ENCODE measurements around the gene TMEM11.
A peak's percentile ranks its signal among the peaks of the same experiment; 100 is the strongest.
"Not testable (repeated sequence)": the region's sequence is repeated elsewhere in the genome, so short reads cannot be mapped to it uniquely, and the experiment has no call there.

TMEM11 gene

DNA sequence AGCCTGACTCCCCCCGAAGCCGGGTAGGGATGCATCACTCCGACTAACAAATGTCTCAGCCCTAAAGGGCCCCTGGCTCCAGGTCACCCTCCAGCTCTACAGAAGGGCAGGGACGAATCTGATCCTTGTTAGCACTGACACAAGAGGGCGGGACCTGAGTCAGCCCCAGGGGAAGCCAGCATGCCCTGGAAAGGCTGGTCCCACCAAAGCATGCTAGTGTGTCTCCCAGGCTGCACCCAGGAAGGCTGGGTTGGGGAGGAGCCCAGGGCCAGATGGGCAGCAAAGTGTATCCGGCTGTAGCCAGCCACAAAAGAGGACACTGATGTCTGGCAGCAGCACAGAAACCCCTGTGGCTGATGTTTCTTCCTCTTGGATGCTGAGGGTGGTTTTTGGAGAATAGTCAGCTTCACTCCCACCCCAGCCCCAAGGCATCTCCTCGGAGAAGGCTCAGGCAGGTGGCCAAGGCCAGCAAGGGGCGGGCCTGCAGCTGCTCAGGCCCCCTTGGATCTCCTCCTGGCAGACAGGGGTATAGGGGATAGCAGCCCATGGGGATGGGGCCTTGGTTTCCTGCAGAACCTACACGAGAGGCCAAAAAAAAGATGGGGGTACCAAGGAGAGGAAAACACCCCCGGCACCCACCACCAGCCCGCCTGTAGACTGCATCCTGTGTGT, 28.2 kb upstream of the TMEM11 start:
- no peak for DNase-seq (ENCODE audit: low spot score)

DNA sequence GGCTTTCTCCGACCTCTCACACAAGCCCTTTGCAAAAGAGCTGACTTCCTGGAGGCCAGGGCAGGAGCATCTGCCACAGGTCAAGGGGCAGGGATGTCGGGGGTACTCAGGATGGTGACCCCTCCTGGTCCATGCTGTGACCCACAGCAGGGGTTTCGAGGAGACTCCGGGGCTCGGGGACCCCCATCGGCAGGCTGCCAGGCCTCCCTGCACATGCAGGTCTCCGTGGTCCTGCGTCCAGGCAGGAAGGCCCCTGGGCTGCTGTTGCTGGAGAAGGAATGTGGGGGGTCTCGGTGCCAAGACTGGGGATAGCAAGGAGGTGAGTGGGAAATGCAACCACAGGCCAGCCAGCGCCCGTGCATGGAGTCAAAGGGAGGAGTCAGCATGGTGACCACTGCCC, 27.6 kb upstream of the TMEM11 start:
- no peak for DNase-seq (ENCODE audit: low spot score)

DNA sequence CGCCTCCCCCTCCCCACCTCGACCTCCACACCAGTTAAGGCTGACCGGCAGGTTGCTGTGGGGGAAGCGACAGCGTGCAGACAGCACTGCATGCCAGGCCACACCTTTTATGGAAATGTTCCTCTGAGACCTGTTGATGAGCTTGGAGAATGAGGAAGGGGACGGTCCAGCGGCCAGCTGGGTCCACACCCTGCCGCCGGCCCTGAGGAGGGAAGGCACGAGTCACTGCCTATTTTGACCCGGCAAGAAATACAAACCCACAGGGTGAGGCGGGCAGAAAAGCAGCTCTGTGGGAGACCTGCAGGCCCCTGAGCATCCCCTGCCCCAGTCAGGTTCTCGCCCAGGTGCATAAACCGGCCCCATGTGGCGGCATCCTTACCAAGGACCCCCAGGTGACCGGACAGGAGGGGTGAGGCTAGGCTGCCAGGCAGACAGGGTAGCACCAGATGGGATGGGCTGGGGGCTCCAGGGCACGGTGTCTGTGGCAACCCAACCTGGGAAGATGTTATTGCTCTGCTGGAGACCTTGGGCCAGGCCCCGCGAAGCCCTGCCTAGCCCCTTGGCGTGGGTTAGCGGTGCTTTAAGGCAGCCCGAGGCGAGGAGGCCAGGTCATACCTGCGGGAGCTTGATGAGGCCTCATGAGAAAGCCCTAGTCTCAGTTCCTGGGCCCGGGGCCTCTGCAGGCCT, 26.6 kb upstream of the TMEM11 start:
- DNase-seq (ENCODE audit: low spot score): peak; percentile 59

DNA sequence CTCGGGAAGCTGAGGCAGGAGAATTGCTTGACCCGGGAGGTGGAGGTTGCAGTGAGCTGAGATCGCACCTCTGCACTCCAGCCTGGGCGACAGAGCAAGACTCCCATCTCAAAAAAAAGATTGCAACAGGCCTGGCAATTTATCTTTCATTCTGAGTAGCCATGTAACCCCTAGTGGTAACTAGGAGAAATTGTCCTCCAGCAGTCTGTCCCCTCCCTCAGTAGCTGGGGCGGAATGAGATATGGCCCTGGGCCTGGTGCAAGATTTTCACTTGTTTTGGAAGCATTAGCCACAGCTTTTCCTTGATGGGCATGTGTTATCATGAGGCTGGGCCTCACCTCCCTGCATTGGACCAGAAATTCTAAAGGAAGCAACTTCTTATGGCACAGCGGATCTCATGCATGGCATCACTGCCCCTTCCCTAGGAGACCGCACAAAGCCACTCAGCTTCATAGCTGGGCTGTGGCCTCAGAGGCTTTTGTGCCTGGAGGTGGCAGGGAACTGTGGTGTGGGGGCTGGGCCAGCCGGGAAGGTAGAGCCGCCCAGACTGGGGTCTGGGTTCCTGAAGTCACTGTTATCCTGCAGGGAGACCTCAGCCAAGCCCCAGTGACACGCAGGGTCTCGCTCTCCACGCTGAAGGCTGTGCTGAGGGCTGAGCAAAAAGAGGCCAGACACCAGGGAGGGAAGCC, 25.9 kb upstream of the TMEM11 start:
- peak; percentile 68 for DNase-seq (ENCODE audit: low spot score)

DNA sequence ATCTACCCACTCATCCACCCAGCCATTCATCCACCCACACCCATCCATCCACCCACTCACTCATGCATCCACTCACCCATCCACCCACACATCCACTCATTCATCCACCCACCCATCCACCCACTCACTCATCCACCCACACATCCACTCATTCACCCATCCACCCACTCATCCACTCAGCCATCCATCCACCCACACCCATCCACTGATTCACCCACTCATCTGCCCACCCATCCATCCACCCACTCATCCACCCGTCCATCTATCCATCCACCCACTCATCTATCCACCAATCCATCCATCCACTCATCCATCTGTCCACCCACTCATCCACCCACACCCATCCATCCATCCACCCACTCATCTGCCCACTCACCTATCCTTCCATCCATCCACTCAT, 22.0 kb upstream of the TMEM11 start:
- DNase-seq (ENCODE audit: low spot score): no peak

DNA sequence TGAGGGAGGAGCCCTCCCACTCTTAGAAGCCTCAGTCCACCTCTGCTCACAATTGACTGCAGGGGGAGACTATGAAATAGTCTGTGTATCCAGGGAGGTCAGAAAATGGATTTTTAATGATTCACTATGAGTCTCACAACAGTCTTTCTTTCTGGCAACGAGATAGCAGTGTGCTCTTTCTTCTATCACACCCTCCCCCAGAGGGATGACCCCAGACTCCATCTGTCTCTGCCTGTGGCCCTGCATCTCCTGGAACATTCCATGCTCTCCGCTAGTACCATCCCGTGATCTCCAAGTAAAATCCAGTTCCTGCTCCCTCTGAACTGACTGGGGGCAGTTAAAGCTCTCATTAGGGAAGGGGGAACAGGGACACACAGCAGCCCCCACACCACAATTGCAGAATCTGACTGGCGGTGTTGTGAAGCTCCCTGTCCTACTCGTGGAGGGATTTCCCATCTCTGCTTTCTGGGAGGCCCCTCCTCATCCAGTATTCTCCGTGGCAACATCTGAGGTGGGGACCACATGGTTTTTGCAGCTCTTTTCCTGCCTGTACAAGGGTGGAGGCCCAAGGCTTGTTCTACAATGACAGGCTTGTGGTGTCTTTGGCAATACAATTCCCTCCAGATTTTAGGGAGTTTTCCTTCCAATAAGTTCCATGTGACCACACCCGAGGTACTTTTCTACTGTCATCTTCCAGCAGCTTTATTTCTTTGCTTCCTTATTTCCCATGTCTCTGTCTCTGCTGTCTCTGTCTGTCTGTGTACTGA, 19.8 kb upstream of the TMEM11 start:
- DNase-seq (ENCODE audit: low spot score): no peak

DNA sequence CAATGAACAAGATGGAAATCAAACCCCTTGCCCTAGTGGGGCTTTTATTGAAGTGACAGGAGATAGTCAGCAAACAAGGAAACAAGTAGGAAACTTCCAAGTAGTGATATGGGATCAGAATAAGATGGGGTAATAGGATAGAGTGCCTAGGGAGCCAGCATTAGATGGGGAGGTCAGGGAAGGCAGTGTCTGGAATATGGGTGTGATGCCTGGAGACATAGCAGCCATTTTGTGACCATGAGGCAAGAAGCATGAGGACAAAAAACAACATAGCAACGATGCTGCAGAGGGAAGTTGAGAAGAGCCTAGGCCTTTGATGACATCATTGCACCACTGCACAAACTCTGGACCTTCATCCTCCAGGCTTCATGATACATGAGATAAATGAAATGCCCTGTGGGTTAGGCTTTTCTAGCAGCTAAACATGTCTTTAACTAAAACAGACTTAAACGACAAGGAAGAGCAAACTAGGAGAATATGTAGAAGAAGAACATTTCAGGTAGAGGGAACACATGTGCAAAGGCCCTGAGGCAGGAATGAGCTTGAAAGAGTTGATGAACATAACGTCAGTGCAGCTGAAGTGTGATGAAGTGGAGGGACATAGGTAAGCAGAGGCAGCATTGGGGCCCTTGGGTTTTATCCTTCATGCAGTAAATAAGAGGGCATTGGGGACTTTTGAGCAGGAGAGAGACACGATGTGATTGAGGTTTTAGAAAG, 18.2 kb upstream of the TMEM11 start:
- DNase-seq (ENCODE audit: low spot score): no peak

DNA sequence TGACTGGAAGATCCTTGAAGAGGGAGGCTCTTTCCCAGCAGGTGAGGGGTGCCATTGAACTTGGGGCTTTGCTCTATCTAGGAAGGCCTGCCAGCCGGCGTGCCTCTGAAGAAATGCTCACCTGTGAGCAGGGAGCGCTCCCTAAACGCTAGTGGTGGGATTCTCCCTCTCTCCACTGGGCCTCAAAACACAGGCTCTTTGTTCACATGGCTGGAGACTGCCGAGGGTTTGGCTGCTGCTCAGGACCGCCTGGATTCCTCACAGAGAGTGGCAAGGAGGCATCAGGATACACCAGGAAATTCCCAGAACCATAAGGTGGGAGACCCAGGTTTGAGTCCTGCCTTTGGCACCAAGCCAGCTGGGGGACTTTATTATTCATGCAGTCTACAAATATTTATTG, 17.6 kb upstream of the TMEM11 start:
- no peak for DNase-seq (ENCODE audit: low spot score)

DNA sequence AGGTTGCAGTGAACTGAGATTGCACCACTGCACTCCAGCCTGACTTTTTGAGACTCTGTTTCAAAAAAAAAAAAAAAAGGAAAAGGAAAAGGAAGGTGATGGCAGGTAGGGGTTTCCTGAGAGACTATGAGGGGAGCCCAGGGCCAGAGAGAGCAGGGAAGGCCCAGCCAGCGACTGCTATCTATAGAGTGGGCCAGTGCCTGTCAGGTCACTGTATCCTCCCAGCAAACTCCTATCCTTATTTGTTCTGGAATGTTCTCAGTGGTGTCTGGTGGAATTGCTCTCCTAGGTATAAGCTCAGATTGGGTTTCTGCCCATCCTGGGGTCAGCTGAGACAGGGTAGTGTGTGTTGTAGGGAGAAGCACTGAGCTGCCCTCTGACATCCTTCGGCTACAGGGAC, 14.9 kb upstream of the TMEM11 start:
- DNase-seq (ENCODE audit: low spot score): no peak

DNA sequence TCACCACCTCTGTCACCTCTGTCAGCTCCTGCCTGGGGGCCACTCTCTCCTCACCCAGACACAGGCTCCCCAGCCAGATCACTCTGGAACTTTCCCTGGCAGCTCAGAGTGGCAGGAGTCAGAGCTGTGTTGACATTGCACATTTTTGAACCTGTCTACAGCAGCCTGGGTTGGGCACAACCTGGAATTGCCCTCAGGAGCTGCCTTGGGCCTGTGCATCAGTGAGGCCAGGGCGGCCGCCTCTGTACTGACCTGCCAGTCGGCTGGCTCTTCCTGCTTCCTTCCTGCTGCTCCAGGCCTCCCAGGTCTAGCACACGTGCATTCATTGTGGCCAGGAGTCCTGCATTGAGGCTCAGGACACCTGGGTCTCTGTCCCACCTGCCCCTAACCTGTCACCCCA, 14.2 kb upstream of the TMEM11 start:
- no peak for DNase-seq (ENCODE audit: low spot score)

DNA sequence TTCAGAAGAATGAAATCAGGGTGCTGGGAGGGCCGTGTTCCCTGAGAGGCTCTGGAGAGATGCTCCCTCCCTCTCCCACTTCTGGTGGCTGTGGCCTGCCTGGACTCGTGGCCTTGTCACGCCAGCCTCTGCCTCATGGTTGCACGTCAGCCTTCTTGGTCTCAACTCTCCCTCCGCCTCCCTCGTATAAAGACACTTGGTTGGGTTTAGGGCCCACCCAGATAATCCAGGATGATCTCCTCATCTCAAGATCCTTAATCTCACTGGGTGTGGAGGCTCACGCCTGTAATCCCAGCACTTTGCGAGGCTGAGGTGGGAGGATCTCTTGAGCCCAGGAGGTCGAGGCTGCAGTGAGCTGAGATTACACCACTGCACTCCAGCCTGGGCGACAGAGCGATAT, 13.3 kb upstream of the TMEM11 start:
- DNase-seq (ENCODE audit: low spot score): not testable (repeated sequence)

DNA sequence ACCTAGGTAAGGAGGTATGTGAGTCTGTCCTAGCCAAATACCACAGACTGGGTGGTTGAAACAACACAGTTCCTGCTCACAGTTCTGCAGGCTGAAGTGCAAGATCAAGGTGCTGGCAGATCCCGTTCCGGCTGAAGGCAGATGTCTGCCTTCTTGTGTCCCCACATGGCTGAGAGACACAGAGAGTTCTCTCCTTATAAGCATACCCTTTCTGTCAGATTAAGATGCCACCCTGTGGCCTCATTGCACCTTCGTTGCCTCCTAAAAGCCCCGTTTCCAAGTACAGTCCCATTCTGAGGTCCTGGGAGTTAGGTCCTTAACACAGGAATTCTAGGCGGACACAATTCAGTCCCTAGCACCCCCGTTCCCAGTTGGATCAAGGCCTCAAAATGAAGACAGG, 9.1 kb upstream of the TMEM11 start:
- no peak for DNase-seq (ENCODE audit: low spot score)

DNA sequence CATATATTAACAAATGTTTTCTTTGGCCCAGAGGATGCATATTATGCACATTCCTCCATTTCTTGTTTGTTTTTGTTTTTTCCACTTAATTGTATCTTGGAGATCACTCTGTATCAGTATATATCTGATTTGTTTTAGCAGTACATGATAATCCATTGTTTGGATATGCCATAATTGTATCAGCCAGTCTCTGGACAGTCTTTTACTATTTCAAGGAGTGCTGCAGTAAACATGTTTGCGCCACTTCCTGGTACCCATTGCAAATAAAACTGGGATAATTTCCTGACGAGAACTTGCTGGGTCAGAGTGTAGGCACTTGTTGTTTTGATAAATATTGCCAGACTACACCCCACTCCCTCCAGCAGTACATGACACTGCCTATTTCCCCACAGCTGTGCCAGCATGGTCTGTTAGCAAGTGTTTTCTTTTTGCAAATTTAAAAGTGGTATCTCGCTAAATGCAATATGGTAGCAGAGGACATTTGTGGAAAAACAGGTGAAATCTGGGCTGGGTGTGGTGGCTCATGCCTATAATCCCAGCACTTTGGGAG, 4.9 kb upstream of the TMEM11 start:
- no peak for DNase-seq (ENCODE audit: low spot score)

DNA sequence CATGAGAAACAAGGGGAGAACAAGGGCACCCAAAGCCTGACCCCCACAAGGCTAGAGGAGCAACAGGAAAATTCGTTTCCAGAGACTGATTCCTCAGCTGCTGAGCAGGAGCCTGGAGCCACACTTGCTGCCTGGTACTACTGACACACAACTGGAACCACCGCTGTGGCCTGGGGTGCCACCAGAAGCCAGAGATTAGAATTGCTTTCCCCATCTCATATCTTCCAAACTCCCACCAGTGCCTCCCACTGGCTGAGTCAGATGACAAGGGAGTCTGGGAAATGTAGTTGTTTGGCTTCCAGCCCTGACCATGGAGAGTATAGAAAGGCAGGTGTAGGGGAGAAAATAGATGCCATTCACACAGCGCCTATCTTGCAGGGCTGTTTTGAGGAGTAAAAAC, 4.1 kb upstream of the TMEM11 start:
- no peak for DNase-seq (ENCODE audit: low spot score)

DNA sequence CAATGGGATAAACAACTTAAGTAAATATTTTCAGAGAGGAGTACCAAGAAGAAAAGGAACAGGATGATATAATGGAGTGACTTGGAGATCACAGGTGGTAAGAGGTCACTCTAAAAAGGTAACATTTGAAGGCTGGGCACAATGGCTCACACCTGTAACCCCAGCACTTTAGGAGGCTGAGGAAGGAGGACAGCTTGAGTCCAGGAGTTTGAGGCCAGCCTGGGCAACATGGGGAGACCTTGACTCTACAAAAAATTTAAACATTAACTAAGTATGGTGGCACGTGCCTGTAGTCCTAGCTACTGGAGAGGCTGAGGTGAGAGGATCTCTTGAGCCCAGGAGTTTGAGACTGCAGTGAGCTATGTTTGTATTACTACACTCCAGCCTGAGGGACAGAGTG, 3.4 kb upstream of the TMEM11 start:
- DNase-seq (ENCODE audit: low spot score): no peak

DNA sequence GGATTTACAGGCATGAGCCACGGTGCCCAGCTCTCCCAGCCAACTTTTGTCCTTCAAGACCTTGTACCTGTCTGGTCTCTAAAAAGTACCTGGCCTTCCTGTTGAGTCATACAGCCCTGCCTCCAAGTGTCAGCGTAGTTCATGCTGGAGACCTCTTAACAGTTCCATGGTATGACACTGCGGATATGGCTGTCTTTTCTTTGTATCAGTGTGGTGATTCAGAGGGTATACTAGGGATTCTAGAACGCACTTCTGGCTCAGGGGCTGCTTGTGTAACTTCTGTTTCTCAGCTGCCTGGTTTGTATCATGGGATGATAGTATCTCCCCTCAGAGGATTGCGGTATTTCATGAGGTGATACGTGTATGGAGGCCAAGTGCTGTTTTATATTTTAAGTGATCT, 2.0 kb upstream of the TMEM11 start:
- DNase-seq (ENCODE audit: low spot score): no peak

DNA sequence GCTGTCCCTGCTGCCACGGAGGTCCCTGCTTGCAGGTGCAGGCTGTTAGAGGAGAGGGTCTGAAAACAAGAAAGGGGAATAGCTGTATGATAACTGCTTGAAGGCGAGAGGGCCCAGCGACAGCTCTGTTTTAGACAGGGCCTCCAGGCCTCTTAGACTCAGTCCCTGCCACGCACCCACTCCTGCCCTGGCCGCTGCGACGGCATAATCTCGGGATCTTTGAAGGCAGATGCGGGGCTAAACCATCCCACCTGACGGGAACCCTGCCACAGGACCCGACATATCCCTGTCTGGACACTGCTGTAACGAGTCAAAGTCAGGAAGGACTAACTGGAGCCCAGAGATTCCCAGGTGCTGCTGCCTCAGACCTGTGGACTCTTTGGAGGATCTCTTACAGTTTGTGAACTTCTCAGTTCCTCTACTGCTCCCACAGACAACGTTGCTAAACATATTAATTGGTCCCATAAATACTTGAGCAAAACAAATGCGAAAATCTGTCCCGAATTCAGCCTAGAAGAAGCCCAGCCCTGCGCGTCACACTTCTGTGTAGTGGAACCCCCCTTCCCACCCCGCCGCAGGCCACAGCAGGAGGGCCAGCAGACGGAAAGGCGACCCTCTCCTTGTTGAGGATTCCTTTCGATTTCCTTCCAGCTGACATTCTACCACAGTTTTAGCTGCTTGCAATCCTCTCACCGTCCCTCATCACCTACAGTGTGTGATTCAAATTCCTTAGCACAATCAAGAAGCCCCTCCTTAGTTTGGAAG, 998 bp upstream of the TMEM11 start:
- peak; percentile 54 for DNase-seq (ENCODE audit: low spot score)

DNA sequence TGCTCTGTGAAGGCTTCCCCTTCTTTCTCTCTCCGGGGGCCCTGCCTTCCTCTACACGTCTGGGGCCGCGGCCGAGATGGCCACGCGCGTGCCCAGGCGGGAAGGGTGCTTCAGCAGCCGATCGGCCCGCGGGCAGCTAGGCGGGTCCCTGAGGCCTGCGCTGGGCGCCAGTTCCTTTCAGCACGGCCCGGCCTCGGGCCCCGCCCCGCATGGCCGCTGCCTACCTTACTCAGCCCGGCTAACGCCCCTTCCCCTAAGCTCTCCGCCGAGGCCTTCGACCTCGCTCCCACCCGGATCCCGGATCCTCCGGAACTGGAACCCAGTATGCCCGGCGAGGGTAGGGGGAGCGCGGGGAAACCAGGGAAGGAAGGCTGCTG, 335 bp downstream of the TMEM11 start:
- DNase-seq (ENCODE audit: low spot score): peak; percentile 67

DNA sequence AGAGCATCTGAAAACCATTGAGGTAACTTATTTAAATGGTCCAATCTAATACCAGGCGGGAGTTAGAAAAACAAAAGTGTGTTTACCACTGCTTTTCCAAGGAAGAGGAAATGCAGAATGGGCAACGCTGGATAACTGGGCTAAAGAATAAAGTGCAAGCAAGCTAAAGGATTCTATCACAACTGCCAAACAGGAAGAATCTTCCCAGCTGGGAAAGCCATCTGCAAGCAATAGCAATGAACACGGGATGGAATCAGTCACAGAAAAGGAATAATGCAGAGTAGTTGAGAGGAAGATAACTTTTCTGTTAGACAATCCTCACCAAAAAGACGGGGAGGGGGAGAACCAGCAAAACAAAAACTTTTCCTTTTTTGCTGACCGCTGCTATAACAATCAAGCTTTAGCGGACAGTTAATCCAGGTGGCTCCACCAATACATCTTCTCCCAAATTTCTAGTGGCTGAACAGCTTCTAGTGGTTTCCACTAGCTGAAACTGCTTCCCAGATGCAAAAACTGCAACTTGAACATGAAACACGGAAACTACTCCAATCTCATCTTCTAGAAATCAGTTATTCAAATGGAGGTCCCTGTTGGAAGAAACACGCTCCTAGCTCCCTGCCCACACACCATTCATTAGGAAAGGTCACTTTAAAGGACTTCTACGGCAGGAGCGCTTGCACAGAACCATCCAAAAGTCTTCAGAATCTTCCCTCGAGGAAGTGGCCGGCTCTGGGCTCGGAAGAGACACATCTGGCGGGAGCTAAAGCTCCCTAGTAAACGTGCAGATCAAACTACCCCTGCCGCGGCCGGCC, 929 bp downstream of the TMEM11 start:
- DNase-seq (ENCODE audit: low spot score): no peak

DNA sequence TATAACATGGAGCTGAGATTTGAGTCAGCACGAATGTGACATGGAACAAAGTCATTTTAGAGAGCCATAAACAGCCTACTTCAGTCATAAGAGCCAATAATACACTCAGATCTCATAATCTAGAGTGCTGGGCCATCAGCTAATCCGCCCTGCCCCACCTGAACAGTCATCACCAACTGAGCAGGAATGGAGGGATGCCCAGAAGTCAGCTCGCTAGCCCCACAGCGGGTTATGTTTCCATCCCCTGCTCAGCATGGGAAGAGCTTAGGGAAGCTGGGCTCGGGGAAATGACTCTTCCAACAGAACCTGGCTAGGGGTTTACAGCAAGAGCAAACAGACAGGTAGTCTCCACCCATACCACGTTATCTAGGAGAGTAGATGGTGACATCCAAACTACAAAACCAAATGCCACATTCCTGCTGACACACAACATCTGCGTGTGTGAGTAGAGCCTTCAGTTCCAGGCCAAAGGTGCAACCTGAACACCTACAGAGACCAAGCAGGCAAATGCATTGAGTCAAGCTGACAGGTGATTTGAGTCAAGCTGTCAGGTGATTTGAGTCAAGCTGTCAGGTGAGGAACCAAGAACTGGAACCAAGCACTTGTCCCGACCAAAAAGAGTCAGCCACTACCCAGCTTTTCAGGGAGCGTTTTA, 2.0 kb downstream of the TMEM11 start:
- no peak for DNase-seq (ENCODE audit: low spot score)

All from iPS-NIHi11 (cell line).